MM.1S (cell line): ENCODE results near the gene COP1.

ENCODE experiments used
- CTCF ChIP-seq: fragments of 300-600 bp; sonication (generic); IDR thresholded peaks from 2 replicates; pipeline ENCODE4 v1.5.1; 2016; ENCODE audit warnings: antibody characterized with exemption, low read length, mixed read lengths
- EZH2 ChIP-seq: fragments of 300-600 bp; sonication (generic); optimal IDR thresholded peaks from 2 replicates; pipeline ENCODE3; 2017; ENCODE audit warnings: low read depth, mild to moderate bottlenecking, antibody characterized with exemption, low read length, mixed read lengths
- EZH2phosphoT487 ChIP-seq: fragments of 300-600 bp; sonication (generic); IDR thresholded peaks from 2 replicates; pipeline ENCODE4 v1.6.1; 2018; ENCODE audit warnings: antibody characterized with exemption, low read length

GRCh38 chr1:176149939-176150807 is 56.9 kb downstream of the COP1 start:
- no peak for TF ChIP-seq CTCF
- no peak for TF ChIP-seq EZH2phosphoT487
- no peak for TF ChIP-seq EZH2
